GM19397 (cell line): ENCODE measurements around the gene ZDHHC5.
"Not testable (repeated sequence)": the region's sequence is repeated elsewhere in the genome, so short reads cannot be mapped to it uniquely, and the experiment has no call there.

Source experiments
- ATAC-seq: cut with Tn5 transposase; IDR thresholded peaks from one replicate; pipeline ENCODE4 v1.9.1; 2021; ENCODE audit warnings: mild to moderate bottlenecking, moderate library complexity; ENCODE audit not compliant: unreplicated experiment

The ZDHHC5 gene

GRCh38 chr11:57716726-57717125 is 48.8 kb downstream of the ZDHHC5 start:
- ATAC-seq, result not testable (repeated sequence)

GRCh38 chr11:57727185-57727584 is 59.3 kb downstream of the ZDHHC5 start:
- no peak for ATAC-seq

- no peak for ATAC-seq
Measured at GRCh38 chr11:57728829-57729228, 60.9 kb downstream of the ZDHHC5 start.

GRCh38 chr11:57729479-57729878 is 61.6 kb downstream of the ZDHHC5 start:
- no peak for ATAC-seq

- ATAC-seq, result no peak
Measured at GRCh38 chr11:57732661-57733060, 64.7 kb downstream of the ZDHHC5 start.

- no peak for ATAC-seq
Measured at GRCh38 chr11:57735619-57736298, 67.8 kb downstream of the ZDHHC5 start.

- ATAC-seq, result peak; percentile 90
Measured at GRCh38 chr11:57741132-57742086, 73.5 kb downstream of the ZDHHC5 start, which contains the start of gene SELENOH. SELENOH (plus strand) TSS chr11:57741491; CDS start chr11:57741596, 105 bp downstream.

GRCh38 chr11:57742087-57742452 is 74.2 kb downstream of the ZDHHC5 start:
- ATAC-seq, result no peak

- no peak for ATAC-seq
Measured at GRCh38 chr11:57744357-57744756, 76.4 kb downstream of the ZDHHC5 start.

- ATAC-seq, result no peak
Measured at GRCh38 chr11:57745206-57745605, 77.3 kb downstream of the ZDHHC5 start.

- ATAC-seq, result no peak
Measured at GRCh38 chr11:57746920-57747319, 79.0 kb downstream of the ZDHHC5 start.
